ENCODE measurements around the gene COASY. TPM values are rescaled to one million over a fixed set of nuclear protein-coding genes. Genes with fewer than 3 reads are reported as not detected.
A peak's percentile ranks its signal among the peaks of the same experiment; 100 is the strongest.

Gene COASY
- total and polyA plus RNA-seq, 4 donors = 25.9 to 93.2 (median 64.3) TPM

DNA sequence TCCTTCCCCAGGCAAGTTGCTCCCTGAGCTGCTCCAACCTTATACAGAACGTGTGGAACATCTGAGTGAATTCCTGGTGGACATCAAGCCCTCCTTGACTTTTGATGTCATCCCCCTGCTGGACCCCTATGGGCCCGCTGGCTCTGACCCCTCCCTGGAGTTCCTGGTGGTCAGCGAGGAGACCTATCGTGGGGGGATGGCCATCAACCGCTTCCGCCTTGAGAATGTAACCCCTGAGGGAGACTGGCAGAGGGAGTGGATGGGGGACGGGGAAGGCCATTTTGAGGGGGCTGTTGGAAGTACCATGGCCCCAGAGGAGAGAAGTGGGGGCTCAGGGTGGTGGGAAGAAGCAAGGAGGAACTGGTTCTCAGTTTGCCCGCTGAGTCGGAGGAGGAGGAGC lies 2.0 kb downstream of the COASY start:
- TF ChIP-seq, protein P1, sequence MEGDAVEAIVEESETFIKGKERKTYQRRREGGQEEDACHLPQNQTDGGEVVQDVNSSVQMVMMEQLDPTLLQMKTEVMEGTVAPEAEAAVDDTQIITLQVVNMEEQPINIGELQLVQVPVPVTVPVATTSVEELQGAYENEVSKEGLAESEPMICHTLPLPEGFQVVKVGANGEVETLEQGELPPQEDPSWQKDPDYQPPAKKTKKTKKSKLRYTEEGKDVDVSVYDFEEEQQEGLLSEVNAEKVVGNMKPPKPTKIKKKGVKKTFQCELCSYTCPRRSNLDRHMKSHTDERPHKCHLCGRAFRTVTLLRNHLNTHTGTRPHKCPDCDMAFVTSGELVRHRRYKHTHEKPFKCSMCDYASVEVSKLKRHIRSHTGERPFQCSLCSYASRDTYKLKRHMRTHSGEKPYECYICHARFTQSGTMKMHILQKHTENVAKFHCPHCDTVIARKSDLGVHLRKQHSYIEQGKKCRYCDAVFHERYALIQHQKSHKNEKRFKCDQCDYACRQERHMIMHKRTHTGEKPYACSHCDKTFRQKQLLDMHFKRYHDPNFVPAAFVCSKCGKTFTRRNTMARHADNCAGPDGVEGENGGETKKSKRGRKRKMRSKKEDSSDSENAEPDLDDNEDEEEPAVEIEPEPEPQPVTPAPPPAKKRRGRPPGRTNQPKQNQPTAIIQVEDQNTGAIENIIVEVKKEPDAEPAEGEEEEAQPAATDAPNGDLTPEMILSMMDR (IDR thresholded peaks at IDR 0.05; ENCODE audit: control extremely low read depth, extremely low read depth) = no peak
- Histone ChIP-seq H3K27me3 (ENCODE audit: control insufficient read depth in 3 of 3, insufficient read depth in 3 of 3, low read length in 2 of 3) (no peaks in the 10 kb centered on the region), H3K4me3 (no peak overlapping the region), H3K36me3 (ENCODE audit: control insufficient read depth in 4 of 4, insufficient read depth in 4 of 4, low read length in 4 of 4) (peaks cover under 1 to 27% (median 24%) of the 10 kb centered on the region in 4 donors), H3K9me3 (ENCODE audit: control insufficient read depth in 4 of 4, insufficient read depth in 3 of 4, low read length in 3 of 4) (no peaks in the 10 kb centered on the region), H3K27ac (ENCODE audit: low read depth in 1 of 2, low read length in 1 of 2) (peak overlapping the region in 1 of 2 donors; percentile 10), H3K4me1 (ENCODE audit: control insufficient read depth in 5 of 5, insufficient read depth in 5 of 5, low read length in 5 of 5) (peaks cover 3 to 37% (median 18%) of the 10 kb centered on the region in 5 donors), H3K9ac (ENCODE audit: insufficient read depth in 1 of 2, low read length in 2 of 2) (no peak overlapping the region)
- no peak for DNase-seq
- WGBS, 2 donors = 75 to 85% methylated on average over 9 of the region's 9 CpGs
- ATAC-seq (ENCODE audit: insufficient read depth, low FRiP score) = no peak

DNA sequence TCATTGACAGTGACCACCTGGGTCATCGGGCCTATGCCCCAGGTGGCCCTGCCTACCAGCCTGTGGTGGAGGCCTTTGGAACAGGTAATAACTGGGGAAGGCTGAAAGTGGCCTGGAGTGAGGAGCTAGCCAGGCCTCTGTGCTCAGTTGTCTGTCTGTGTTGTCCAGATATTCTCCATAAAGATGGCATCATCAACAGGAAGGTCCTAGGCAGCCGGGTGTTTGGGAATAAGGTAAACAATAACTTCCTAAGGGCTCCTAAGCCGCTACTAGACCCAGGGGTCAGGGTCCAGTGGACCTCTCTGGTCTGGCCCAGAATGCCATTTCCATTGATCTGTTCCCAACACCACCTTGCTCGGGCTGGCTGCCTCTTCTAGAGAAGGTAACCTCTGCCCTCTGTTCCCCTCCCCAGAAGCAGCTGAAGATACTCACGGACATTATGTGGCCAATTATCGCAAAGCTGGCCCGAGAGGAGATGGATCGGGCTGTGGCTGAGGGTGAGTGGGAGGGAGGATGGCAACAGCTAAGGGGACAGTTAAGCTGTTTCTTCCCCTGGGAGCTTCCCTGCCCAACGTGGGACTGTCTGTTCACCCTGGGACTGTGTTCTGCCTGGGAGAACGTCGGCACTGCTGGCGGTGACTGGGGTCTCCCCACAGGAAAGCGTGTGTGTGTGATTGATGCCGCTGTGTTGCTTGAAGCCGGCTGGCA lies 3.0 kb downstream of the COASY start:
- Histone ChIP-seq H3K4me3 (no peak overlapping the region), H3K27me3 (ENCODE audit: control insufficient read depth in 3 of 3, insufficient read depth in 3 of 3, low read length in 2 of 3) (no peaks in the 10 kb centered on the region), H3K27ac (ENCODE audit: low read depth in 1 of 2, low read length in 1 of 2) (peak overlapping the region in 1 of 2 donors; percentile 9), H3K9me3 (ENCODE audit: control insufficient read depth in 4 of 4, insufficient read depth in 3 of 4, low read length in 3 of 4) (no peaks in the 10 kb centered on the region), H3K4me1 (ENCODE audit: control insufficient read depth in 5 of 5, insufficient read depth in 5 of 5, low read length in 5 of 5) (peaks cover 3 to 37% (median 18%) of the 10 kb centered on the region in 5 donors), H3K36me3 (ENCODE audit: control insufficient read depth in 4 of 4, insufficient read depth in 4 of 4, low read length in 4 of 4) (peaks cover 10 to 37% (median 33%) of the 10 kb centered on the region in 4 donors), H3K9ac (ENCODE audit: insufficient read depth in 1 of 2, low read length in 2 of 2) (no peak overlapping the region)
- no peak for DNase-seq
- TF ChIP-seq, protein P1 (IDR thresholded peaks at IDR 0.05; ENCODE audit: control extremely low read depth, extremely low read depth) = no peak
- WGBS, 2 donors = 87 to 93% methylated on average over 15 of the region's 15 CpGs
- no peak for ATAC-seq (ENCODE audit: insufficient read depth, low FRiP score)

DNA sequence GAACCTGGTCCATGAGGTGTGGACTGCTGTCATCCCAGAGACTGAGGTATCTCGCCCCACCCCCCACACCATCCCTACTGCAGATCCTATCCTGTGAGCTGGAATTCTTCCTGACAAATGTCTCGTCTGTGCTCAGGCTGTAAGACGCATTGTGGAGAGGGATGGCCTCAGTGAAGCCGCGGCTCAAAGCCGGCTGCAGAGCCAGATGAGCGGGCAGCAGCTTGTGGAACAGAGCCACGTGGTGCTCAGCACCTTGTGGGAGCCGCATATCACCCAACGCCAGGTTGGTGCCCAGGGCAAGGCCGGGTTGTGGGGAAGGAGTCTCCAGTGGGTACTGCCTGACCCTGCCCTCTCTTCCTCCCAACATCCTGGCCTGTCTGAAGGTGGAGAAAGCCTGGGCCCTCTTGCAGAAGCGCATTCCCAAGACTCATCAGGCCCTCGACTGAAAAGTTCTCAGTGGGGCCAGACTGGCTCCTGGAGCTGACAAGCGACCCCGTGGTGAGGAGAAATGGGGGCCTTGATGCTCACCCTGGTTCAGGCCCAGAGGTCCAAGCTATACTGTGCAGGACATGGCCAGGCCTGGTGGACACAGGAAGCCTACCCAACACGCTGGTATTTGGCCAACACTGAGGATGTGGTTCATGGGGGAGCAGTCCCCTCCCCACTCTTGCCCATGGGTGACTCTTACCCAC lies 3.7 kb downstream of the COASY start:
- no peak overlapping the region for H3K4me3 ChIP-seq
- ATAC-seq (ENCODE audit: insufficient read depth, low FRiP score) (no peak), DNase-seq (no peak)
- 91 to 93% methylated on average over 16 of the region's 16 CpGs for WGBS, 2 donors
- peak overlapping the region in 1 of 2 donors; percentile 95 for H3K27ac ChIP-seq (ENCODE audit: low read depth in 1 of 2, low read length in 1 of 2)
- H3K36me3 ChIP-seq (ENCODE audit: control insufficient read depth in 4 of 4, insufficient read depth in 4 of 4, low read length in 4 of 4) = peaks cover 13 to 39% (median 36%) of the 10 kb centered on the region in 4 donors
- no peaks in the 10 kb centered on the region for H3K27me3 ChIP-seq (ENCODE audit: control insufficient read depth in 3 of 3, insufficient read depth in 3 of 3, low read length in 2 of 3)
- H3K9ac ChIP-seq (ENCODE audit: insufficient read depth in 1 of 2, low read length in 2 of 2) = no peak overlapping the region
- peaks cover 3 to 37% (median 18%) of the 10 kb centered on the region in 5 donors for H3K4me1 ChIP-seq (ENCODE audit: control insufficient read depth in 5 of 5, insufficient read depth in 5 of 5, low read length in 5 of 5)
- no peaks in the 10 kb centered on the region for H3K9me3 ChIP-seq (ENCODE audit: control insufficient read depth in 4 of 4, insufficient read depth in 3 of 4, low read length in 3 of 4)
- TF ChIP-seq, protein P1 (IDR thresholded peaks at IDR 0.05; ENCODE audit: control extremely low read depth, extremely low read depth) = no peak
